ENCODE measurements around the gene CDK1.
"Not testable (repeated sequence)": the region's sequence is repeated elsewhere in the genome, so short reads cannot be mapped to it uniquely, and the experiment has no call there.

CDK1 gene

DNA sequence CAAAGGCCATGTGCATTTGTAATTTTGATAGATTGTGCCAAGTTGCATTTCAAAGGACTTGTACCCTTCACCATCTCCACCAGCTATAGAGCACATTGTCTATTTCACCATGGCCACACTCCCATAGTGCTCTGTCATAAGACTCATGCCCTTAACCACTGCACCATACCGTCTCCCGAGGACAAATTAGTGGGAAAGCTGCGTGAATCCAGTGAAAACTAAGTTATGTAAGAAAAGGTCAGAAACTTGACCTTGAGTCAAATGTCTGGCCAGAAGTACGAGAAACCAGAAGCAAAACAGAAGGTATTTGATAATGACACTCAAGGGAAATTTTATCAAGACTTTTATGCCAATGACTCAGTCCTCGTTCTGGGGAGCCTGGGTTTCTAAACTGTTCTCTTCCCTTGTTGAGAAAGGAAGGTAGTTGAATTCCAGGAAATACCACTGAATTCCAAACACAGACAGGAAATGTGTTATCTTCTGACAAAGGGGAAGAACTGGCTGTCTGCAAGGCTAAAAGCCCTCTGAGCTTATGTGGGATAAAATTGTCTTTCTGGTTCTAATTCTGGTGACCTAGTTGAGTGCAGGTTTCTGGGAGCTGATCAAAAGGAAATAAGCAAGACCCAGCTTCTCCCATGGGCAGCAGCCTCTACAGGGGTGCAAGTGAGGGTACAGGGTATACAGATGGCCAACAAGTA, 49.7 kb downstream of the CDK1 start:
- H3K4me1 ChIP-seq (ENCODE audit: control insufficient read depth, insufficient read depth, low read length, unreplicated experiment), result peaks cover 16% of the 10 kb centered on the region
- H3K4me3 ChIP-seq (ENCODE audit: low read depth, low read length), result peak overlapping the region; percentile 50
- peak overlapping the region; percentile 78 for H3K27ac ChIP-seq (ENCODE audit: low read depth, low read length)
- no peaks in the 10 kb centered on the region for H3K27me3 ChIP-seq (ENCODE audit: insufficient read depth, low read length)
- no peaks in the 10 kb centered on the region for H3K79me2 ChIP-seq (ENCODE audit: control insufficient read depth, insufficient read depth, low read length, unreplicated experiment)
- no peaks in the 10 kb centered on the region for H3K36me3 ChIP-seq (ENCODE audit: insufficient read depth, low read length)
- no peak overlapping the region for H2AFZ ChIP-seq (ENCODE audit: low read length, unreplicated experiment)

DNA sequence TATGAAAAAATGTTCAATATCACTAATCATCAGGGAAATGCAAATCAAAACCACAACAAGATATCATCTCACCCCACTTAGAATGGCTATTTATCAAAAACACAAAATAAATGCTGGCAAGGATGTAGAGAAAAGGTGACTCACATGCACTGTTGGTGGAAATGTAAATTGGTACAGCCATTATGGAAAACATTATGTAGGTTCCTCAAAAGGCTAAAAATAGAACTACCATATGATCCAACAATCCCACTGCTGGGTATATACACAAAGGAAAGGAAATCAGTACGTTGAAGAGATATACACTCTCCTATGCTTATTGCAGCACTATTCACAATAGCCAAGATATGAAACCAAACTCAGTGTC, 50.2 kb downstream of the CDK1 start:
- Histone ChIP-seq H2AFZ (ENCODE audit: low read length, unreplicated experiment) (no peak overlapping the region), H3K36me3 (ENCODE audit: insufficient read depth, low read length) (no peaks in the 10 kb centered on the region), H3K27ac (ENCODE audit: low read depth, low read length) (peak overlapping the region; percentile 78)

DNA sequence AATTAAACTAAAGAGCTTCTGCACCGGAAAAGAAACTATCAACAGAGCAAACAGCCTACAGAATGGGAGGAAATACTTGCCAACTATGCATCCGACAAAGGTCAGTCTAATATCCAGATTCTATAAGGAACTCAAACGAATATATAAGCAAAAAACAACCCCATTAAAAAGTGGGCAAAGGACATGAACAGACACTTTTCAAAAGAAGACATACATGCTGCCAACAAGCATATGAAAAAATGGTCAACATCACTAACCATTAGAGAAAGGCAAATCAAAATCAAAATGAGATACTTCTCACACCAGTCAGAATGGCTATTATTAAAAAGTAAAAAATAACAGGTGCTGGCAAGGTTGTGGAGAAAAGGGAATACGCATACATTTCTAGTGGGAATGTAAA, 53.9 kb downstream of the CDK1 start:
- H3K4me3 ChIP-seq (ENCODE audit: low read depth, low read length); H3K27ac ChIP-seq (ENCODE audit: low read depth, low read length); H3K27me3 ChIP-seq (ENCODE audit: insufficient read depth, low read length); H3K79me2 ChIP-seq (ENCODE audit: control insufficient read depth, insufficient read depth, low read length, unreplicated experiment); H2AFZ ChIP-seq (ENCODE audit: low read length, unreplicated experiment); H3K36me3 ChIP-seq (ENCODE audit: insufficient read depth, low read length): not testable (repeated sequence)
- peaks cover 16% of the 10 kb centered on the region for H3K4me1 ChIP-seq (ENCODE audit: control insufficient read depth, insufficient read depth, low read length, unreplicated experiment)

More for the DNA sequence above, 50.2 kb downstream of the CDK1 start:
- Histone ChIP-seq H3K4me1 (ENCODE audit: control insufficient read depth, insufficient read depth, low read length, unreplicated experiment) (peaks cover 16% of the 10 kb centered on the region), H3K4me3 (ENCODE audit: low read depth, low read length) (peak overlapping the region; percentile 50), H3K79me2 (ENCODE audit: control insufficient read depth, insufficient read depth, low read length, unreplicated experiment) (no peaks in the 10 kb centered on the region), H3K27me3 (ENCODE audit: insufficient read depth, low read length) (no peaks in the 10 kb centered on the region)

DNA sequence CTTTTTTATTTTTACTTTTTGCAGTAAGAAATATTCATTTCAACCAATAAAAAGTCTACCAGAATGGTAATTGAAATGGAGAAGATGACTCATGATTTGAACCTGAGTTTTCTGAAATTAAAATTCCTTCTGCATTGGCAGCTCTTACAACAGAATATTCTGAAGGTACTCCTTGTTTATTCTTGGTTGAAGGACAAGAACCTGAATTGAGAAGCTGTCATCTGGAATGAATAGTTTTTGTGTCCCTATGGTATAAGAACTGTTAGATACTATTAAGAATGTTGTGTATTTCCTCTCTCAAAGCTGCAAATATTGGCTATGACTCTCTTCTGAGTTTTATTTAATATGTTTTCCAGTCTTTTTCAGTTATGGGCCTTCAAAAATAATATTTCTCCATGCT, 56.1 kb downstream of the CDK1 start:
- no peaks in the 10 kb centered on the region for H3K27me3 ChIP-seq (ENCODE audit: insufficient read depth, low read length)
- H3K4me1 ChIP-seq (ENCODE audit: control insufficient read depth, insufficient read depth, low read length, unreplicated experiment), result no peaks in the 10 kb centered on the region
- H3K79me2 ChIP-seq (ENCODE audit: control insufficient read depth, insufficient read depth, low read length, unreplicated experiment), result no peaks in the 10 kb centered on the region
- H3K36me3 ChIP-seq (ENCODE audit: insufficient read depth, low read length), result no peaks in the 10 kb centered on the region
- H3K4me3 ChIP-seq (ENCODE audit: low read depth, low read length), result no peak overlapping the region
- H3K27ac ChIP-seq (ENCODE audit: low read depth, low read length), result no peak overlapping the region
- H2AFZ ChIP-seq (ENCODE audit: low read length, unreplicated experiment), result no peak overlapping the region

DNA sequence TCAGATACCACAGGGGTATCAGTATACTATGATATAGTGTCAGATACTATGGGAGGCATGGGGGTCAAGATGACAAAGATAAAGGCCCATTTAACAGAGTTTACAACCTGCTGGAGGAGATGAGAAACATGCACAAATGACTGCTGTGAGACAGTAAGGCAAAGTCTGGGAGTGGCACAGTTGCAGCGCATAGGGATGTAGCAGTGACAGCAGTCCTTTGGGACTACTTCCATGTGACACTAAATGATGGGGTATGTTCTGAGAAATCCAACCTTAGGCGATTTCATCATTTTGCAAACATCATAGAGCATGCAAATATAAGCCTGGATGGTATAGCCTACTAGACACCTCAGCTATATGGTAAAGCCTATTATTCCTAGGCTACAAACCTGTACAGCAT, 56.8 kb downstream of the CDK1 start:
- no peaks in the 10 kb centered on the region for H3K79me2 ChIP-seq (ENCODE audit: control insufficient read depth, insufficient read depth, low read length, unreplicated experiment)
- no peaks in the 10 kb centered on the region for H3K27me3 ChIP-seq (ENCODE audit: insufficient read depth, low read length)
- H3K36me3 ChIP-seq (ENCODE audit: insufficient read depth, low read length), result no peaks in the 10 kb centered on the region
- H3K27ac ChIP-seq (ENCODE audit: low read depth, low read length), result no peak overlapping the region
- H3K4me3 ChIP-seq (ENCODE audit: low read depth, low read length), result no peak overlapping the region
- H2AFZ ChIP-seq (ENCODE audit: low read length, unreplicated experiment), result no peak overlapping the region
- H3K4me1 ChIP-seq (ENCODE audit: control insufficient read depth, insufficient read depth, low read length, unreplicated experiment), result no peaks in the 10 kb centered on the region

DNA sequence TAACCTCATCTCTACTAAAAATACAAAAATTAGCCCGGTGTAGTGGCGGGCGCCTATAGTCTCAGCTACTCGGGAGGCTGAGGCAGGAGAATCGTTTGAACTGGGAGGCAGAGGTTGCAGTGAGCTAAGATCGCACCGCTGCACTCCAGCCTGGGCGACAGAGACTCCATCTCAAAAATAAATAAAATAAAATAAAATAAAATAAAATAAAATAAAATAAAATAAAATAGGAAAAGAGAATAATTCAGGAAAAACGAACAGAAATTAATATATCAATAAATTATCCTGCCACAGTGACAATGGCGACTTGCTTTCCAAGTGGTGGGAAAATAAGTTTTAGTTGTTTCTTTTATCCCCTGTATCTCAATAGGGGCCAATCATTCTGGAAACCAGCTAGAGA, 62.9 kb downstream of the CDK1 start:
- H3K27ac ChIP-seq (ENCODE audit: low read depth, low read length); H3K4me3 ChIP-seq (ENCODE audit: low read depth, low read length); H3K27me3 ChIP-seq (ENCODE audit: insufficient read depth, low read length); H3K36me3 ChIP-seq (ENCODE audit: insufficient read depth, low read length); H2AFZ ChIP-seq (ENCODE audit: low read length, unreplicated experiment); H3K79me2 ChIP-seq (ENCODE audit: control insufficient read depth, insufficient read depth, low read length, unreplicated experiment): not testable (repeated sequence)
- H3K4me1 ChIP-seq (ENCODE audit: control insufficient read depth, insufficient read depth, low read length, unreplicated experiment), result peaks cover 11% of the 10 kb centered on the region

DNA sequence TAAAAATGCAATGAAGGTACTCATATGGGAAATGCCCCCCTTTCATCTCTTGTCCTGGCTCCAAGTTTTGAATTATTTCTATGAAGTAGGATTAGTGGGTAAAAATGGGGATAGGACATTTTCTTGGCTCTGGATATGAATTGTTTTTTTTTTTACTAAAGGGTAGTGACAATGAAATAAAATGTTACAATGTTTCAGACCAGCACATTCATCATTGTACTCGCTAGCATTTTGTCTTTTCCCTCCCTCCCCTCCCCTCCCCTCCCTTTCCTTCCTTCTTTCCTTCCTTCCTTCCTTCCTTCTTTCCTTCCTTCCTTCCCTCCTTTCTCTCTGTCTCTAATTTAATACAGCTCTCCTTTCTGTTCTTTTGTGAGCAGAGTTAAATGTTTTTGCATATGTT, 64.4 kb downstream of the CDK1 start:
- Histone ChIP-seq H3K27me3 (ENCODE audit: insufficient read depth, low read length) (no peaks in the 10 kb centered on the region), H3K27ac (ENCODE audit: low read depth, low read length) (no peak overlapping the region), H3K79me2 (ENCODE audit: control insufficient read depth, insufficient read depth, low read length, unreplicated experiment) (no peaks in the 10 kb centered on the region), H3K4me1 (ENCODE audit: control insufficient read depth, insufficient read depth, low read length, unreplicated experiment) (peaks cover 16% of the 10 kb centered on the region), H3K4me3 (ENCODE audit: low read depth, low read length) (no peak overlapping the region), H3K36me3 (ENCODE audit: insufficient read depth, low read length) (no peaks in the 10 kb centered on the region), H2AFZ (ENCODE audit: low read length, unreplicated experiment) (no peak overlapping the region)
